Nucleus accumbens (tissue), 56 donors: ENCODE data around the gene SRRD.

Experiments used
- DNase-seq, 56 donors: peaks; one replicate each; lab custom pipeline; 2025; lab: John Stamatoyannopoulos, UW

The SRRD gene

GRCh38 chr22:26480611-26480932 is 3.1 kb upstream of the SRRD start:
- DNase-seq, result no peak

- no peak for DNase-seq
Measured at GRCh38 chr22:26481112-26481693, 2.5 kb upstream of the SRRD start.

- DNase-seq, result no peak
Measured at GRCh38 chr22:26481694-26482093, 2.0 kb upstream of the SRRD start.

- no peak for DNase-seq
Measured at GRCh38 chr22:26482161-26482560, 1.5 kb upstream of the SRRD start.

- DNase-seq, result no peak
Measured at GRCh38 chr22:26483043-26483438, 636 bp upstream of the SRRD start.

GRCh38 chr22:26484360-26484706 is 656 bp downstream of the SRRD start:
- no peak for DNase-seq

GRCh38 chr22:26485013-26485412 is 1.3 kb downstream of the SRRD start:
- no peak for DNase-seq

GRCh38 chr22:26485806-26486390 is 2.2 kb downstream of the SRRD start:
- DNase-seq, result no peak

GRCh38 chr22:26486394-26486793 is 2.7 kb downstream of the SRRD start:
- peak in 4 of 56 donors; percentile 9 to 16 (median 11) for DNase-seq

- no peak for DNase-seq
Measured at GRCh38 chr22:26487996-26488395, 4.3 kb downstream of the SRRD start.

GRCh38 chr22:26489447-26490036 is 5.9 kb downstream of the SRRD start:
- no peak for DNase-seq

GRCh38 chr22:26492220-26492619 is 8.5 kb downstream of the SRRD start:
- no peak for DNase-seq

- no peak for DNase-seq
Measured at GRCh38 chr22:26494506-26494905, 10.8 kb downstream of the SRRD start.

GRCh38 chr22:26496456-26496855 is 12.8 kb downstream of the SRRD start:
- DNase-seq, result no peak

GRCh38 chr22:26499188-26499703 is 15.6 kb downstream of the SRRD start:
- no peak for DNase-seq

GRCh38 chr22:26501996-26502395 is 18.3 kb downstream of the SRRD start:
- no peak for DNase-seq

GRCh38 chr22:26502688-26503561 is 19.2 kb downstream of the SRRD start:
- peak in 34 of 56 donors; percentile 1 to 74 (median 26) for DNase-seq

- DNase-seq, result no peak
Measured at GRCh38 chr22:26503758-26504157, 20.1 kb downstream of the SRRD start.

- no peak for DNase-seq
Measured at GRCh38 chr22:26508148-26508547, 24.5 kb downstream of the SRRD start.

- DNase-seq, result peak; percentile 50 to 97 (median 89)
Measured at GRCh38 chr22:26512149-26512793, 28.6 kb downstream of the SRRD start, which contains the start of gene TFIP11. TSS of gene TFIP11 (minus strand) at chr22:26512473. CDS start at chr22:26510272, 2,201 bp downstream.

- DNase-seq, result no peak
Measured at GRCh38 chr22:26513838-26514237, 30.2 kb downstream of the SRRD start.
